ENCODE results near the gene CCDC146.

- TF ChIP-seq, protein P1, sequence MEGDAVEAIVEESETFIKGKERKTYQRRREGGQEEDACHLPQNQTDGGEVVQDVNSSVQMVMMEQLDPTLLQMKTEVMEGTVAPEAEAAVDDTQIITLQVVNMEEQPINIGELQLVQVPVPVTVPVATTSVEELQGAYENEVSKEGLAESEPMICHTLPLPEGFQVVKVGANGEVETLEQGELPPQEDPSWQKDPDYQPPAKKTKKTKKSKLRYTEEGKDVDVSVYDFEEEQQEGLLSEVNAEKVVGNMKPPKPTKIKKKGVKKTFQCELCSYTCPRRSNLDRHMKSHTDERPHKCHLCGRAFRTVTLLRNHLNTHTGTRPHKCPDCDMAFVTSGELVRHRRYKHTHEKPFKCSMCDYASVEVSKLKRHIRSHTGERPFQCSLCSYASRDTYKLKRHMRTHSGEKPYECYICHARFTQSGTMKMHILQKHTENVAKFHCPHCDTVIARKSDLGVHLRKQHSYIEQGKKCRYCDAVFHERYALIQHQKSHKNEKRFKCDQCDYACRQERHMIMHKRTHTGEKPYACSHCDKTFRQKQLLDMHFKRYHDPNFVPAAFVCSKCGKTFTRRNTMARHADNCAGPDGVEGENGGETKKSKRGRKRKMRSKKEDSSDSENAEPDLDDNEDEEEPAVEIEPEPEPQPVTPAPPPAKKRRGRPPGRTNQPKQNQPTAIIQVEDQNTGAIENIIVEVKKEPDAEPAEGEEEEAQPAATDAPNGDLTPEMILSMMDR (conservative IDR thresholded peaks at IDR 0.05 in 1 of 2, IDR thresholded peaks at IDR 0.05 in 1 of 2; ENCODE audit: extremely low read depth in 1 of 2, insufficient read depth in 1 of 2, low read depth in 1 of 2, low read length in 2 of 2), result peak in 1 of 2 donors; percentile 26
- no peak for TF ChIP-seq EZH2 (IDR thresholded peaks at IDR 0.05; ENCODE audit: borderline replicate concordance, low read length)
Measured at GRCh38 chr7:77293046-77293445, 170.6 kb downstream of the CCDC146 start.
